ENCODE results near the gene FTCD.

The FTCD gene

GRCh38 chr21:46093668-46094400, 61.5 kb downstream of the FTCD start:
- DNase-seq (ENCODE audit: low read depth in 3 of 3): no peak

DNA sequence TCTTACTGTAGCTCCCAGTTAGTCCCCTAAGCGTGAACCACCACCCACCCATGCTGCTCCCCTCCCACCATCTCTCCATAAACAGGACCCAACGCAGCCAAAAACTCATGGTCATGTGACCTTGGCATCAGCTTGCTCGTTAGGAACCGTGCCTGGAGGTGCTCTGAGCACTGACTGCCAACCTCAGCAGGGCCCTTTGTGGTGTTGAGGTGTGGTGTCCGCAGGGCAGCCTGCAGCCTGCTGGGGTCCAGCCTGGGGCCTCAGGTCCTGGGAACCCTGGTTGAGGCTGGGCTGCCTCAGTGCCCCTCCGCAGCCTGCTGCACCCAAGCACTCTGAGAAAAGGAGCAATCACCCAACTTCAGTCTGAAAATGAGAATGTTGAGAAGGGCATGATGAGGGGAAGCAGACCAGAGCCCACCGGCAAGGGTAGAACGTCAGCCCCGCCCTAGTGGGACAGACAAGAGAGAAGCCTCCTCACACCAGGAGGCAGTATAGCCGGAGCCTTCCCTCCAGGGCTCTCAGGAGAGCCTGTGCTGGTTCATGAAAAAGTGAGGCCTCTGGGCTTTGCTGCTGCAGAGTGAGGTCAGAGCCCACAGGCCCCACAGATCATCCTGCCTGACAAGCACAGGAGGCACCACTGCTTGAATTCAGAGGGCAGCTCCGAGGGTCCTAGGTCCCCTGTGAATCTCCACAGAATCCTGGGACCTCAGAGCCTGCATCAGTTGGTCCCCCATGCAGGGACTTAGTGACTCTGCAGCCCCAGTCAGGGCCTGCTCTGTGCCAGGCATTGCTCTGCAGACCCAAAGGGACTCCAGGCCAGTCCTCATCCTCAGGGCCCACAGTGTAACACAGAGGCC, 62.3 kb downstream of the FTCD start:
- no peak for DNase-seq (ENCODE audit: low read depth in 3 of 3)

DNA sequence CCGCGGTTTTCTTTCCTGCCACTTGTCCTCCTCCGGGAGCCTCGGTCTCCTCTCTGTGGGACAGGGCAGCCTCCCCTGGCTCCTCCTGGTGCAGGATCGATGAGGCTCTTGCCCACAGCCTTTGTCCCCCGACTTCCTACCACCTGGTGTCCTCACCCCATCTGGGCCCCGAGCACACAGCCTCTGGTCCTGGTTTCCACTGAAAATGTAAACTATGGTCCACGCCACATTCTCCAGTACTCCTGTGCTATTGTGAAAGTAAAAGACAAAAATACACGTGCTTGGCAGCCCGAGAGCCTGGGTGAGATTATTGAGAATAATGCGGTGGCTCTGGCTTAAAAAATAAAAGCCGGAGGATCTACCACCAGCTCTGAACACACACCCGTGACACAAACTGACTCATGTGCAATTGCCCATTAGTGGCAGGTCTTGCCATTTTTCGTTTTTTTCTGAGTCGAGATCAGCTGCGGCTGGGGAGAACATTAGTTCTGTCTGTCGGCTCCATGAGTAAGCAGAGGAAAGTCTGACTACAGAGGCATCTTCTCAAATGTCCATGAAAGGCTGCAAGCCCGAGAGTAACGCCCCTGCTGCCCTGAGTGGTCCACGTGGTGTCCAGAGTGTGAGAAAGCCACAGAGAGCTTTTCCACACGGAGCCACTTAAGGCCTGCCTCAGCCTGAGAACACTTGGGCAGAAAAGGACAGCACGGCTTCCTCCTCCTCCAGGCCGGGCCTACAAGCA, 63.2 kb downstream of the FTCD start:
- DNase-seq (ENCODE audit: low read depth in 3 of 3): no peak

GRCh38 chr21:46091631-46092025, 63.8 kb downstream of the FTCD start:
- DNase-seq (ENCODE audit: low read depth in 3 of 3): no peak

DNA sequence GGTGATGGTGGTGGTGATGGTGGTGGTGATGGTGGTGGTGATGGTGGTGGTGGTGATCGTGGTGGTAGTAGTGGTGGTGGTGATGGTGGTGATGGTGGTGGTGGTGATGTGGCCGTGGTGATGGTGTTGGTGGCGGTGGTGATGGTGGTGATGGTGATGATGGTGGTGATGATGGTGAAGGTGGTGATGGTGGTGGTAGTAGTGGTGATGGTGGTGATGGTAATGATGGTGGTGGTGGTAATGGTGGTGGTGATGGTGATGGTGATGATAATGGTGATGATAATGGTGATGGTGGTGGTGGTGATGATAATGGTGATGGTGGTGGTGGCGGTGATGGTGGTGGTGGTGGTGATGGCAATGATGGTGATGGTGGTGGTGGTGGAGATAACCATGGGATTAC, 64.3 kb downstream of the FTCD start:
- DNase-seq (ENCODE audit: low read depth in 3 of 3): no peak

DNA sequence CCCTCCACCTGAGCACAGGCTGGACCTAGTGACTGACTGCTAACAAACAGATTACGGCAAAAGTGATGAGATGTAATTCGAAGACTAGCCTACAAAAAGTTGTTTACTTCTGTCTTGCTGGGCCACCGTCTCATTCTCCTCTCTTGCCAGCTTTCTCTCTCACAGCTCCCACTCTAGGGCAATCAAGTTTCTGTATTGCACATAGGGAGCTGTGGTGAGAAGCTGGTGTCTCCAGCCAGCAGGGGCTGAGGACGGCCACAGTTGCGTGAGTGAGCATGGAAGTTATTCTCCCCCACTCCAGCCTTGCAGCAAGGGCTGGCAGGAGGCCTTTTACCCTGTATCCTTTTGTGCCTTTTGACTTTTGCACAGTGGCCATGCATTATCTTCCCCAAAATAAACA, 66.1 kb downstream of the FTCD start:
- DNase-seq (ENCODE audit: low read depth in 3 of 3): no peak

- no peak for DNase-seq (ENCODE audit: low read depth in 3 of 3)
Observed at GRCh38 chr21:46088189-46088588, 67.2 kb downstream of the FTCD start.

DNA sequence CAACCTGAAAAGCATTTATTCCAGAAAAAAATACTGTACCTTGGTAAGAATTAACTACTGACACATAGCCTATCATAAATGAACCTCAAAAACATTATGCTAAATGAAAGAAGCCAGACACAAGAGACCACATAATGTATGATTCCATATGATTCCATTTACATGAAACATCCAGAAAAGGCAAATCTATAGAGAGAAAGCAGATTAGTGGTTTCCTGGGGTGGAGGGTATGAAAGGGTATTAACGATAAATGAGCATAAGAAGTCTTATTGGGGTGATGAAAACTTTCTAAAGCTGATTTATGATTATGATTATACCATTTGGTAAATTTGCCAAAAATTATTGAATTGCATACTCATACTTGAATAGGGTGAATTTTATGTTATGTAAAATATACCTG, 67.7 kb downstream of the FTCD start:
- no peak for DNase-seq (ENCODE audit: low read depth in 3 of 3)

Measured in stimulated activated CD4-positive, alpha-beta T cell treated with anti-CD3 and anti-CD28 coated beads, TNF-alpha, amount 100 ng/mL, for 4 hours (primary cell).